Lower leg skin (tissue), 3 donors: Measurements from ENCODE around the gene DGKH.

Experiments used
- CTCF ChIP-seq, 3 donors: fragments of 450-650 bp; IDR thresholded peaks; one replicate each; pipeline ENCODE4 v1.5.1; 2016; ENCODE audit warnings: antibody characterized with exemption in 3 of 3, mild to moderate bottlenecking in 3 of 3, moderate library complexity in 2 of 3
- POLR2A ChIP-seq, 2 donors: fragments of 450-650 bp; IDR thresholded peaks; one replicate each; pipeline ENCODE4 v1.6.1; 2016 to 2017; ENCODE audit warnings: antibody characterized with exemption in 2 of 2, mild to moderate bottlenecking in 1 of 2, moderate library complexity in 1 of 2

GRCh38 chr13:42125046-42125445 lies 76.6 kb downstream of the DGKH start:
- TF ChIP-seq CTCF (IDR thresholded peaks at IDR 0.05) = no peak
- no peak for TF ChIP-seq POLR2A (IDR thresholded peaks at IDR 0.05)
